ENCODE measurements around the gene FAM161A. TPM values are rescaled to one million over a fixed set of nuclear protein-coding genes. Genes with fewer than 3 reads are reported as not detected.
"Not testable (repeated sequence)": the region's sequence is repeated elsewhere in the genome, so short reads cannot be mapped to it uniquely, and the experiment has no call there.

FAM161A gene
- total RNA-seq, 2 donors from 2014 or later, result 15.1 to 19.0 TPM

GRCh38 chr2:61877571-61878245 lies 23.8 kb upstream of the FAM161A start:
- H3K9ac ChIP-seq (ENCODE audit: extremely low read depth, low read length, poor library complexity, severe bottlenecking), result no peak overlapping the region
- H3K4me1 ChIP-seq (ENCODE audit: control insufficient read depth, insufficient read depth, low read length), result no peaks in the 10 kb centered on the region
- peaks cover 97% of the 10 kb centered on the region for H3K36me3 ChIP-seq (ENCODE audit: control insufficient read depth, insufficient read depth, low read length)

GRCh38 chr2:61876400-61876799 lies 22.5 kb upstream of the FAM161A start:
- H3K4me1 ChIP-seq (ENCODE audit: control insufficient read depth, insufficient read depth, low read length), result no peaks in the 10 kb centered on the region
- H3K27ac ChIP-seq (ENCODE audit: low read depth, low read length), result no peak overlapping the region
- Mint-ChIP-seq H3K27ac (no peak overlapping the region), H3K4me3 (no peak overlapping the region), H3K9me3 (no peaks in the 10 kb centered on the region), H3K4me1 (no peaks in the 10 kb centered on the region), H3K36me3 (ENCODE audit: low read depth) (peaks cover 78% of the 10 kb centered on the region), H3K27me3 (ENCODE audit: insufficient read depth) (no peaks in the 10 kb centered on the region)
- WGBS, 2 experiments (ENCODE audit: insufficient coverage in 1 of 2, insufficient read length in 1 of 2), result 98% methylated on average over 1 of the region's 1 CpG; no CpG with 5 or more reads in 1 of the 2 experiments
- H3K9me3 ChIP-seq (ENCODE audit: control insufficient read depth, low read length), result no peaks in the 10 kb centered on the region
- TF ChIP-seq CTCF (conservative IDR thresholded peaks at IDR 0.05), result no peak
- no peaks in the 10 kb centered on the region for H3K27me3 ChIP-seq (ENCODE audit: control insufficient read depth, insufficient read depth, low read length, poor library complexity, severe bottlenecking)
- no peak overlapping the region for H3K9ac ChIP-seq (ENCODE audit: extremely low read depth, low read length, poor library complexity, severe bottlenecking)
- no peak overlapping the region for H3K4me3 ChIP-seq (ENCODE audit: low read length)
- DNase-seq, result no peak
- H3K36me3 ChIP-seq (ENCODE audit: control insufficient read depth, insufficient read depth, low read length), result peaks cover 96% of the 10 kb centered on the region

More at GRCh38 chr2:61877571-61878245, 23.8 kb upstream of the FAM161A start:
- Mint-ChIP-seq H3K4me3 (no peak overlapping the region), H3K27me3 (ENCODE audit: insufficient read depth) (no peaks in the 10 kb centered on the region), H3K4me1 (no peaks in the 10 kb centered on the region), H3K36me3 (ENCODE audit: low read depth) (peaks cover 80% of the 10 kb centered on the region), H3K9me3 (no peaks in the 10 kb centered on the region), H3K27ac (no peak overlapping the region)
- Histone ChIP-seq H3K27me3 (ENCODE audit: control insufficient read depth, insufficient read depth, low read length, poor library complexity, severe bottlenecking) (no peaks in the 10 kb centered on the region), H3K27ac (ENCODE audit: low read depth, low read length) (no peak overlapping the region), H3K9me3 (ENCODE audit: control insufficient read depth, low read length) (no peaks in the 10 kb centered on the region), H3K4me3 (ENCODE audit: low read length) (no peak overlapping the region)
- no peak for TF ChIP-seq CTCF (conservative IDR thresholded peaks at IDR 0.05)
- no peak for DNase-seq
- 99 to 100% methylated on average over 1 to 4 of the region's 4 CpGs for WGBS, 2 experiments (ENCODE audit: insufficient coverage in 1 of 2, insufficient read length in 1 of 2)

GRCh38 chr2:61866482-61867089 lies 12.7 kb upstream of the FAM161A start:
- WGBS, 2 experiments (ENCODE audit: insufficient coverage in 1 of 2, insufficient read length in 1 of 2), result 96 to 97% methylated on average over 13 to 14 of the region's 14 CpGs
- not testable (repeated sequence) for H3K27ac Mint-ChIP-seq; H3K9ac ChIP-seq (ENCODE audit: extremely low read depth, low read length, poor library complexity, severe bottlenecking); H3K4me3 ChIP-seq (ENCODE audit: low read length); H3K4me1 Mint-ChIP-seq; H3K4me3 Mint-ChIP-seq; DNase-seq; H3K9me3 Mint-ChIP-seq; H3K27me3 Mint-ChIP-seq (ENCODE audit: insufficient read depth); H3K27me3 ChIP-seq (ENCODE audit: control insufficient read depth, insufficient read depth, low read length, poor library complexity, severe bottlenecking); H3K4me1 ChIP-seq (ENCODE audit: control insufficient read depth, insufficient read depth, low read length); H3K27ac ChIP-seq (ENCODE audit: low read depth, low read length); H3K9me3 ChIP-seq (ENCODE audit: control insufficient read depth, low read length)
- peaks cover 68% of the 10 kb centered on the region for H3K36me3 ChIP-seq (ENCODE audit: control insufficient read depth, insufficient read depth, low read length)
- peaks cover 69% of the 10 kb centered on the region for H3K36me3 Mint-ChIP-seq (ENCODE audit: low read depth)

Measured in endodermal cell (in vitro differentiated cells).